ENCODE data around the gene LRR1. TPM values are rescaled to one million over a fixed set of nuclear protein-coding genes. Genes with fewer than 3 reads are reported as not detected.

LRR1 gene
- total and polyA plus RNA-seq, 9 of the 15 experiments (the other 6 are each of a cell fraction or from before 2014, with no cell fraction given): 26.5 to 58.1 (median 31.8) TPM

- TF ChIP-seq ZNF407 (IDR thresholded peaks at IDR 0.05; ENCODE audit: low read depth): peak; percentile 52; the same call in 1 of the 2 replicates
- no peak for TF ChIP-seq ZC3H8 (IDR thresholded peaks at IDR 0.05)
- no peak for TF ChIP-seq SLC30A9 (CRISPR knock-in tag; IDR thresholded peaks at IDR 0.05)
- TF ChIP-seq HMBOX1 (IDR thresholded peaks at IDR 0.05): no peak; the same call in 1 of the 2 replicates
- TF ChIP-seq ZBTB49 (CRISPR knock-in tag; IDR thresholded peaks at IDR 0.05; ENCODE audit: borderline replicate concordance): no peak
- TF ChIP-seq NR2C2 (CRISPR knock-in tag; IDR thresholded peaks at IDR 0.05): no peak
- TF ChIP-seq NR2C2 (tag; IDR thresholded peaks at IDR 0.05): peak; percentile 58; the same call in 1 of the 2 replicates
- TF ChIP-seq RBM39 (optimal IDR thresholded peaks at IDR 0.05; ENCODE audit: low read depth, low read length): no peak
- peak; percentile 7; the same call in 1 of the 2 replicates for TF ChIP-seq RNF2 (IDR thresholded peaks at IDR 0.05)
- TF ChIP-seq CBX1 (IDR thresholded peaks at IDR 0.05; ENCODE audit: low read depth): no peak; the same call in 1 of the 2 replicates
- no peak for TF ChIP-seq EP300 (IDR thresholded peaks at IDR 0.05; ENCODE audit: low read length)
- no peak for TF ChIP-seq KDM5B (IDR thresholded peaks at IDR 0.05; ENCODE audit: insufficient replicate concordance, low read depth, low read length)
- no peak for TF ChIP-seq ZNF212 (CRISPR knock-in tag; IDR thresholded peaks at IDR 0.05)
- no peak; the same call in 1 of the 2 replicates for TF ChIP-seq CREB1 (IDR thresholded peaks at IDR 0.05)
- no peak for TF ChIP-seq CREB1 (CRISPR knock-in tag; IDR thresholded peaks at IDR 0.05)
- TF ChIP-seq CREM (IDR thresholded peaks at IDR 0.05; ENCODE audit: low read depth): no peak
- no peak for TF ChIP-seq ZNF785 (CRISPR knock-in tag; IDR thresholded peaks at IDR 0.05)
- no peak for TF ChIP-seq FOXA3 (CRISPR knock-in tag; conservative IDR thresholded peaks at IDR 0.05 in 1 of 2, IDR thresholded peaks at IDR 0.05 in 1 of 2)
Measured at GRCh38 chr14:49586673-49587460, 11.9 kb upstream of the LRR1 start (continued).

All from K562 (cell line).